ENCODE results near the gene HDAC4.
"Not testable (repeated sequence)": the region's sequence is repeated elsewhere in the genome, so short reads cannot be mapped to it uniquely, and the experiment has no call there.

The HDAC4 gene

DNA sequence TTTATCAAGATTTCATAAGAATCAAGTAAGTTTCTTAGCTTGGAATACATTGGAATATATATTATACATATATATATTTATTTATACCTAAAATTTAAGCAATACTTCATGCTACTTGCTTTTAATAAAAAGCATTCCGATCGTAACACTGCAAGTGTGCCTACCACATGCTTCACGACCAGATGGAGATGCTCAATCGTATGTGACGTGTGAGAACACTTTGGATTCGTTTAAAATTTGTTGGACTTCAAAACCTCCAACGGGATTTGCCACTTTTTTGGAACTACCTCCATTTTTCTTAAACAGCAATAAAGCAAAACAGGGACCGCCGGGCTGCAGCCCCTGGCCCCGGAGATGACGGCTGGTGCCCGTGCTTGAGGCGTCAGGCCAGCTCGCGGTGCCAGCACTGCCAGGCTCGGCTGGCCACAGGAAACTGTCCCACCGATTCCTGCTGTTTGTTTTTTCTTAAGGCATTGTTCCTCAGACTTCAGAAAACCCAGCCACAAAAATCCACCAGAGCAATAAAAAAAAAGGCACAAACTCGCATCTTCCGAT, 348.9 kb downstream of the HDAC4 start:
- no peak for DNase-seq

DNA sequence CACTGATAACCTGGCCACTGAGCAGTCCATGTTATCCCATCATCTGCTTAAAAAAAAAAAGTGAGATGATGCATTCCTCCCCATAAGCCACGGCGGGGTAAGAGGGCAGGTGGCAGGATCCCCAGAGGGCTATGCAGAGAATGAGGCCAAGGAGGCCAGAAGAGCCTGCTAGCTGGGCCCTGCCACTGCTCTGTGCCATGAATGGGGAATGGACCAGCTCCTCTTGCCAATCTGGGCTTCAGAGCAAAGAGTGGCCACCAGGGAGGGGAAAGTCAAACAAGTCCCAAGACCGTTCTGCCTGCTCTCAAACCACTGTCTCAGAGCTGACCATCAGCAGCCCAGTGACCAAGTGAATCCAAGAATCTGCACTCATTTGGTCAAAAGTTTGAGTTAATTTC, 350.6 kb downstream of the HDAC4 start:
- DNase-seq, result no peak

DNA sequence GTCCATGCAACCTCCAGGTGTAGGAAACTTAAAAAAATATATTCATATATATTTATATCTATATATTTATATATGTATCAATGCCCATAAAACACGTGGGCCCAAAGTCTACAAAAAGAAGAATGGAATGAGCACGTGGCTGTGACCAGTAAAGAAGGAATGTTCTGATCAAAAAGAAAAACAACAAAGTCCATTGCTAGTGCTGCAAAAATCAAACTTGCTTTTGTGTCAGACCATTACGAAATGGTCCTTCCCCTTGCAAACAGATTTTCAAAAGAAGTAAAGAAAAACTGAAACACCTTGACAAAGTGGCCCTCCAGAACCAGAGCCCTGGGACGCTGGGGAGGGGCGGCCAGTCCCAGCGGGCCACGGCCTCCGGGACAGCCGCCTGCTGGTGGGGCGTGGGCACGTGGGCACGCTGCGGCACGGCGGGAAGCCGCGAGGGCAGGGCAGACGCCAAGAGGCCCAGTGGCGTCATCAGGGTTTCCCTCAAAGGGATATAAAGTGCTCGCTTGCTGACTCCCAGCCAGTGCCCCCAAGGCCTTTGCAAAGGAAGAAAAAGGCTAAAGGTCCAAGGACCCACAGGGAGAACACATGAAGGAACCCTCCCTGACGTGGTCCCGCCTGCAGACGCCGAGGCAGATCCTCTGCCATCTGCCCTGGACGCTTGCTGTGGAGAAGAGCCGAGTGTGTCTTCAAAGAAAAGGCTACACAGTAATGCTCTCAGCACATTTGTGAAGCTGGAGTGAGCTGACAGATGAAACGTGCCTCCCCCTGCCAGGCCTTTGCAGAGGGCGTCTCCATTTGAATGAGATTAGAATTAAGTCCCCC, 351.2 kb downstream of the HDAC4 start:
- peak; percentile 26 for DNase-seq

DNA sequence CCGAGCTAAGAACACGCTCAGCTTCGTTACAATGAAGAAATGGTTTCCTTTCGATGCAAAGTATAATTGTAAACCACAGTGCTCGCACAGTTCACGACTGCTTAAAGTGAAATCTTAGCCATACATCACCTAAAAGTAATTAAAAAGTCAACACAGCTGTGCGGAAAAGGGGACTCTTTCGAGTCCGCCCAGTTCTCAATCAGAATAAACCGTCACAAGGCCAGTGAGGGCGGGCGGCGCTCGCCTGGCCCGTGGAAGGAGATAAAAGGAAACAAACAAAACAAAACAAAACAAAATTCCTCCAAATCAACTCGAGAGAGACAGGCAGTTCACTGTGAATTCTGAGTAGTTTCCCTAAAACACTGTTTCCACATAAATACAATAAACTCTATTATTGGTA, 352.1 kb downstream of the HDAC4 start:
- no peak for DNase-seq

DNA sequence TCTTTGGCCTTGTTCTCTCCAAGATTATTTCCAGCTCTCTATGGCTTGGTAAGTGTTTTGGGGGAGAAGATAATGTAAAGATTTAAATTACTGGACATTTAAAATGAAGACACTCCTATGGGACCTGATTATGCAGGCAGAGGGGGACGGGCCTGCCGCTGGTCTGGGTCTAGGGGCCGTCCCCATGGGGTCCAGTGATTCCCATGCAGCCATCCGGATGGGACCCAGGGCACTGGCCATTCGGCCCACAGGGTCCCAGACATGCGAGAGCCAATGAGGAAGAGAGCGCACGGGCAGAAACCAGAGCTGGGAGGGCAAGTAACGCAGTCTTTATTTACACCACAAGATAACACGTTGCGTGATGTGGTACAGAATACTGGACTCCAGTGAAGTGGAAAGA, 353.0 kb downstream of the HDAC4 start:
- DNase-seq, result no peak

DNA sequence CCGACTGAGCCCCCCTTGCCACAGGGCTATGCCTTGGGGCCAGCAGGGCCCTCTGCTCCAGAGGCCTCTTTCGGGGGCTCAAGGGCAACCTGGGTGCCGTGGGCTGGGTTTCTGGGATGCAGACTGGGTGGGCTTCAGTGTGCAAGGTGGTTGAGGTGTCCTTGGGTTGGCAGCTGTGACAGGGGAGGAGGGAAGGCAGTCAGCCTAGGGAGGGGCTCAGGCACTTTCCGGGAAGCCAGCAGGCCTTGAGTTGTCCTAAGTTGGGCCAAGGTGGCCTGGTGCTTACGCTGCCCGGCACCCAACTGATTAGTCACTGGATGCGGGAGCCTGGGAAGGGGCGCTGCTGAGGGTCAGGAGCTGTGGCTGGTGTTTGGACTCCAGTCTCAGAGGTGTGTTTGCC, 353.4 kb downstream of the HDAC4 start:
- DNase-seq, result no peak

DNA sequence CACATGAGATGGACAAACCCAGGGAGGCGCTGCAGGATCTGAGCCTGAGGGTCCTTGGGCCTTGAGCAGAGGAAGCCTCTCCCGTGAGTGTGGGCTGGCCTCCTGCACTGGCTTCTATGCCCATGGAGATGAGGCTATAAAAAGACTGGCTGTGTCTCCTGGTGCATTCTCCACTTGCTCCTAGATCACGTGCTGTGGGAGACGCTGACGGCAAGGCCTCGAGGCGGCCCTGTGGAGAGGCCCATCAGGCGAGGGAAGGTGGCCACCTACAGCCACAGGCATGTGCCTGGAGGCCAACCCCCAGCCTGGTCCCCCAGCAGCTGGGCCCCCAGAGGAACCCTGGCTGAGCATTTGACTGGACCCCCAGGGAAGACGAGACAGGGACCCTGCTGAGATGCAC, 354.0 kb downstream of the HDAC4 start:
- no peak for DNase-seq

DNA sequence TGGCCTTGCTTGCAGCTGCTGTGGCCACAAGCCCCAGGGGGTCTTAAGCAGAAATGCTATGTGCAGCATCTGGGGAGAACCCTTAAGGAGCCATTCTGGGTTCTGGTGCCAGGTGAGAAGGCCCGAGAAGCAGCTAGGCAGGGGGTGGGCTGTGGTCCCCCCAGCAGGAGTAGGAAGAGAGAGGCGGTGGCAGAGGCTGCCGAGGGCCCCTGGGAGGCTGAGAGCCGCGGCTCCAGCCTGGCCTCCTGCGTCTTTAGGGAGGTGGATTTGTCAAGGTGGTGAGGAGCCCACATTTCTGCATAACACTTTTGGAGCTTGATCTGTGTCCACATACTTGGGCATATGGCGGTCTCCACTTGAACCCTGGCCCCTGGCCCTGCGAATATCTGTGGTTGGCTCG, 356.5 kb downstream of the HDAC4 start:
- DNase-seq, result no peak

DNA sequence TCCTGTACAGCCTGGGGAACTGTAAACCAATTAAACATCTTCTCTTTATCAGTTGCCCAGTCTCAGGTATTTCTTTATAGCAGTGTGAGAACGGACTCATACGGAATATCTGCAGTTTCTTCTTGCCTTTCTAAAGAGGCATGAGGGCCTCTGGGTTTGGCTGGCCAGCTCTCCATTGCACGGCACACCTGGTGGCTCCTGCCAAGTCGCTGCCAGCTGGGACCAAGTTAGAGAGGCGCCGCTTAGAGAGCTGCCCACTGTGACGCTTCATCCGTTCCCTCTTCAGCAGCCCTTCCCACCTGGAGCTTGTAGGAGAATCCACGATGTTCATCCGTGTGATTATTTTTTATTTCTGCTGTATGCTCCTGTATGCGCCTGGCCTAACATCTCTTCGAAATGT, 357.5 kb downstream of the HDAC4 start:
- DNase-seq, result no peak

DNA sequence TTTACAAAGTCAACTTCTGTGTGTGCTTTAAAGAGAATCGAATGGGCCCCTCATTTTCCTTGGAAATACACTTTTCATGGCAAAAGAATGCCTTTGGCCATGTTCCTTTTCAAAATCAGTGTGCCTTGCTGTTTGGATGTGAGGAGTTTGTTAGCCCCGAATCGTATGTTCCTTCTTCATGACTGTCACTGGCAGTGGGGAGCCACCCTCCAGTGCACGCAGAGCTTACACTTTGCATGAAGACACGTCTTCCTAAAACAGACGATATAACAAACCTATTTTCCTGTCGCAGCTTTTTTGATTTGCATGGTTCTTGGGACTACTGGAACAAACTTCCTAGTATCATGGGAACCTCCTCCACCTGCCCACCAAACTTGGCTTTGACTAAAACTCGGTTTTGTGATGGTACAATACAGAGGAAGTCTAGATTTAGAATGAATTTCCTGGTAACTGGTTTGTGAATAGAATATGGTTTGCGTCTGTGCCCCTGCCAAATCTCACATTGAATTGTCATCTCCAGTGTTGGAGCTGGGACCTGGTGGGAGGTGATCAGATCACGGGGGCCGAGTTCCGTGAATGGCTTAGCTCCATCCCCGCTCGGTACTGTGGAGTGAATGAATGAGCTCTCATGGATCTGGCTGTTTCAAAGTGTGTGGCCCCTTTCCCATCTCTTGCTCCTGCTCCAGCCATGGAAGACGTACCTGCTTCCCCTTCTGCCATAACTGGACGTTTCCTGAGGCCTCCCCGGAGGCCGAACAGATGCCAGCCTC, 358.1 kb downstream of the HDAC4 start:
- DNase-seq, result no peak

DNA sequence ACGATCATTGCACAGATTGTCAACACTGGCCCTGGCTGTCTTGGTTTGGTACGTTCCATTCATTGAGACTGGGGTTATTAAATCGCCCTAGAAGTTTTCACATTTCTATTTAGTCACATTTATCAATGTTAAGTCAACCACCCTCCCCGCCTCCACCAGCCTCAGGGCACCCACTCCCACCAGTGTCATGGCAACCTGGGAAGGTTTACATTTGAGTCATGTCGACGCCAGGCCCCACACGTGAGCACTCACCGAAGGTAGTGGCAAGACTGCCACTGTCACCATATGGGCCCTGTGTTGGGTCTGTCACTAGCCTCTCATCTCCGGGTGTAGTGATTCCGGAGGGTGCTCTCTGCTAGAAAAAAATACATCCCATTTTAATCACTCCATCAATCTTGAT, 358.8 kb downstream of the HDAC4 start:
- DNase-seq, result no peak

DNA sequence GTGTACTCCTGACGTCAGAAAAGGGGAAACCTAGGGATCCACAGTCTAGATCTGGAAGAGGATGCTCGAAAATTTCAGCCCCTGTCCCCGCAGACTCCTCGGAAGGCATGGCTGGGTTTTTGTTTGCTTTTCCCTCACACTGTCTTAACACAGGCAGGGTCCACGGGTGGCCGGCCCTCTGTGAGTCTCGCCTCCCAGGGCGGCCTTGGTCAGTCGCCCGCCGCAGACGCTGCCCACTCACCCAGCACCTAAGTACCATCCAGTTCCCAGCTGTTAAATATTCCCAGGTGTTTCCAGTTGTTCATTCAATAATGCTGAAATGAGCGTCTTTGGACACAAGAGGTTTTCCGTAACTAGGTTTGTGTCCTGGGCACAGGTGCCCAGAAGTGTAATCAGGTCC, 359.8 kb downstream of the HDAC4 start:
- no peak for DNase-seq

DNA sequence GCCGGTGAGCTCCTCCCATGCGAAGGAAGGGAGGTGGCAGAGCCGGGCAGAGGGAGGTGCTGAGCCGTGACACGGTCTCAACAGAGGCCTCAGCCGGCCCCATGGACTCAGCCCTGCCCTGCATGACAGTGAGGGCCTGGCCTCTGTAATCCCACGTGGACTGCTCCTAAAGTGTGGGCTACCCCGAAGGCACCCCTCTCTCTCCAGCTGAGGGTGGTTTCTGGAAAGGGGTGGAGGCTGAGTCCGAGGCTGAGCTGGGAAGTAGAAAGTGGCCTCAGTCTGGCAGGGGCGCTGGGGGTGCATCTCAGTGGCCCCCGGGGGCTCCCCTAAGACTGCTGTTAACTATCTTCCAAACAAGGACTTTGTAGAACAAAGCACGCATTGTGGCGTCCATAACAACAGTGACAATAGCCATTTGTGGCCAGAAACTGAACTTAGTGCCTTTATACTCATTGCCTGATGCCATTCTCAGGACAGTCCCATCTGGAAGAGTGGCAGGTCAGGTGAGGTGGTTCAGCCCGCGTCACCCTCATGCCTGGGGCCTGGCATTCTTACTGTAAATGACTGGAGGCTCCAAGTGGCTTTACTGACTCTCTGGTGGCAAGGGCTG, 360.6 kb downstream of the HDAC4 start:
- no peak for DNase-seq

DNA sequence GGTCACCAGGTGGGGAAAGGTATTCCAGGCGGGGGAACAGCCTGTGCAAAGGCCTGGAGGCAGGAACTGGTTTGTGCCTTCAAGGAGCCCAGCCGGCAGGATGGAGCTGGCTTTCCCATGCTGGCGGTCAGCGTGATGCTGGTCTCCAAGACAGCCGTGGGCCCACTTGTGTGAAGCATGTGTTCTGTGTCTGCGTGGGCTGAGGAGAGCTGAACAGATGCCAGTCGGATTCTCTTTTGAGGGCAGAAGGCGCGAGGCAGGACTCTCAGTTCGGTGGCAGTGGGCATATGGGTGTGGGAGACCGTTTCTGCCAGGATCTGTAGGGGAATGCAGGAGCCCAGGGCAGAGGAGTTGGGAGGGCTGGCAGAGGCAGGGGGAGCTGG, 361.4 kb downstream of the HDAC4 start:
- DNase-seq, result no peak

DNA sequence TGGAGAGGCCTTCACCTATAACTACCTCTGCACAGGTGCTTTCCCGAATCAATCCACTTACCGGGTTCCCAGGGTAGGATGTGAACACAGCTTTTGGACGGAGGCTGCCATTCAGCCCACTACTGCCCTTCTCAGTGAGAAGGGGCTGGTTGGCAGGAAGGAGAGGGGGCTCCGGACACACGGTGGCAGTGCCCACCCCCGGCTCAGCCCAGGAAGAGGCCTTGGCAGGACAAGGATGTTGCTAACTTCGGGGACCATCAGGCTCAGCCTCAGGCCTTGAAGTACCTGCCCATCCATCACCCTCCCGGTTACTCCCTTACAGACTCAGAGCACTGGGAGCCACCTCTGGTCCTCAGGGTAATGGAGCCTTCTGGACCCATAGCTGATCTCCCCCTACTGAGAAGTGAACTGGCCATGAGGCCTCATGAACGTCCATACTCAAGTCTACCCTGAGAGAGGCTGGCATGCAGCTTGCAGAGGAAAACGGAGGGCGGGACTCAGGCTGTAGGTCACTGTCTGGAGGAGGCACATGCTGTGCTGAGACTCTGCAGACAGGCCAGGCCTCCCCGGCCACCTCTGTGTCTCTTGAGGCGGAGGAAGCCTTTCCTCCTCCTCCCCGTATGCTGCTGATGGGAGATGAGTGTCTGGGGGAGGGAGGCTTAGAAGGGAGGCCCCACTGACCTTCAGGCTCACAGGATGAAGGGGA, 361.9 kb downstream of the HDAC4 start:
- DNase-seq, result no peak

DNA sequence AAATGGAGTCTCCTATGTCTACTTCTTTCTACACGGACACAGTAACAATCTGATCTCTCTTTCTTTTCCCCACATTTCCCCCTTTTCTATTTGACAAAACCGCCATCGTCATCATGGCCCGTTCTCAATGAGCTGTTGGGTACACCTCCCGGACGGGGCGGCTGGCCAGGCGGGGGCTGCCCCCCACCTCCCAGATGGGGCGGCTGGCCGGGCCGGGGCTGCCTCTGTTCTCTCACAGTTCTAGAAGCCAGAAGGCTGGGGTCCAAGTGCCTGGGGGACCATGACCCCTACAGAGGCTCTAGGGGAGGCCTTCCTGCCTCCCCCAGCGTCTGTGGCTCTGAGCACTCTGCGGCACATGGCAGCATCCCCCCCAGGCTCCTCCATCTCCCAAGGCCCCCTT, 362.5 kb downstream of the HDAC4 start:
- not testable (repeated sequence) for DNase-seq

DNA sequence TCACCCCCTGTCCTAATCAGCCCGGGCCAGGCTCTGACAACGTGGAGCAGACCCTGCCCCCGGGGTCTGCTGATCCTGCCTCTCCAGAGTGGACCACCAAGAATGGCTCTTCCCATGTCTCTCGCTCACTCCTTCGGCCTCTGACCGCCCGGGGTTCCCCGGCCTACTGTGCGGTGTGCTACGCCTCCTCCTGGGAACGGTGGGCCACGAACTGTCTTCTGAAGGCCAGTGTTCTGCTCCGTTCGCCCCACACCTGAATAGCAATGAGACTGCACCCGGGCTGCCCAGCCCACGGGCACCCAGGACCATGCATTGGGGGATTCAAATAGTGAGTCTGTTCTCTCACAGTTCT, 363.3 kb downstream of the HDAC4 start:
- no peak for DNase-seq

DNA sequence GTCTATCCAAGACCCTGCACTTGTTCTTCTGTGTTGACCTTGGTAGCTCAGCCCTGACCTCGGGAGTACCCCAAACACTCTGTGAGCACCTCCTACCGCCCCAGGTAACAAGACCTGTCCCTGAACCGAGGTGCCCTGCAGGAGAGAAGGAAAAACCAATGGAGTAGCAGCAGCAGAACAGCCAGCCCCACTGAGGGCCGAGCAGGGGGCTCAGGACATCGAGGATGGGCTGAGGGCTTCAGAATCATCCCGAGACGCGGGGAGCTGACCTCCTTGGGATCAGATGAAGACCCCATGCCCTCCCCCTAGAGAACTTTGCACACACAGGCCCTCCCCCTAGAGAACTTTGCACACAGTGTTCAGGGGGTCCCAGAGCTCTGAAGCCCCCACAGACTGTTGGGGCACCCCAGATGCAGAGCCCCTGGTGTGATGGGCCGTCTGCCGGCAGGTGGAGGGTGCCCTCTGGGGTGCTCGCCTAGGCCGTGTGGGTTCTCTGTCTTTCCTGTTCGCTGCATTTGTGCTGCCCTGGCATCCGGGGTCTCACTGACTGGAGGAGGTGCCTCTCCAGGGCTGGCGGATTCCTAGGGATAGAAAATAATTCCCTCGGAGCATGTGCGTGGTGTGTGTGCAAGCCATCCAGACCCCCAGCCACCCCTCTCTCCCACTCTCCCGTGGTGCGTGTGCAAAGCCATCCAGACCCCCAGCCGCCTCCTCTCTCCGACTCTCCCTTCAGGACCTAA, 363.8 kb downstream of the HDAC4 start:
- no peak for DNase-seq

DNA sequence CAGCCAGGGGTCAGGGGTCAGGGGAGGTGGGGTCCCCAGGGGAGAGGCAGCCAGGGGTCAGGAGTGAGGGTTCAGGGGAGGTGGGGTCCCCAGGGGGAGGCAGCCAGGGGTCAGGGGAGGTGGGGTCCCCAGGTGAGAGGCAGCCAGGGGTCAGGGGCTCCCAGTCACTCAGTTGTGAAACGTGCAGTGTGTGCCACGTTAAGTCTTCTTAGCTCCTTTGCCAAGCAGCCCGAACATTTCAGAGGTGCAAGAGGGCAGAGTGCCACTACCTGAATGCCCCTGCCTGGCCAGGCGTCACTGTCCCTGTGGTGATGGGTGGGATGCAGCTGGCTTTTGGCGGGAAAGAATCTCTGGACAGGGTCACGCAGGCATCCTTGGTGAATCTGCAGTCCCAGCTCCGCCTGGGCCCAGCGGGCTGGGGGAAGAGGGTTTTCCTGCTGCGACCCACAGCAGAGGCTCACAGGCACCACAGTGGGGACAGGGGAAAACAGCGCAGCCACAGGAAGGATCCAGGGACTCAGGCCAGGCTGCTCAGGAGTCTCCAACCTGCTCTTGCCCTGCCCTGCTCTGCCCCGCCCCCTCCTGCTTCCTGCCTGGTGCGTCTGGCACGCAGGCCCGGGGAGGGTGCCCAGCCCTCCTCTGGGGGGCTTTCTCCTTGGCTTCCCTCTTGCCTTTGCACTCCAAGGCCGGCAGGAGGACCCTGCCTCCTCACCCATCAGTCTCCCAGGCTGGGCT, 364.7 kb downstream of the HDAC4 start:
- no peak for DNase-seq

DNA sequence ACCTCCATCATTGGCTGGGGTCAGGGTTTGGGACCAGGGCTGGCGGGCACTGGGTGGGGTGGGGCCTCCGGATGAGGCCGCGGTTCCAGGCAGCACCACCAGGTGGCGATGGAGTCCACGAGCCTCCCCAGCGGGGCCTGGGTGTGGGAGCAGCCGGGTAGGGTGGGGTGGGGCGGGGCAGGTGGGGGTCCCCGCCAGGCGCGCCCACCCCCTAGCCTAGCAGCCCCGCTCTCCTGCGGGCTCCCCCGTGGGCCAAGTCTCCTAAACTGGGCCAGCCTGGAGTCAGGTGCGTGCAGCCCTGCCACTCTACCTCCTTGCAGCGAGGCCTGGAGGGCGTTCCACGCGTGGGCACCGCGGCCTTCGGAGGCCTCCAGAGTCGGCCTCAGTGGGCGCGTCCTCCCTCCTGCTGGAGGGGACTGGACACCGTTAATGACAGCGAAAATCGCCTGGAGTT, 365.4 kb downstream of the HDAC4 start:
- DNase-seq, result peak; percentile 10

DNA sequence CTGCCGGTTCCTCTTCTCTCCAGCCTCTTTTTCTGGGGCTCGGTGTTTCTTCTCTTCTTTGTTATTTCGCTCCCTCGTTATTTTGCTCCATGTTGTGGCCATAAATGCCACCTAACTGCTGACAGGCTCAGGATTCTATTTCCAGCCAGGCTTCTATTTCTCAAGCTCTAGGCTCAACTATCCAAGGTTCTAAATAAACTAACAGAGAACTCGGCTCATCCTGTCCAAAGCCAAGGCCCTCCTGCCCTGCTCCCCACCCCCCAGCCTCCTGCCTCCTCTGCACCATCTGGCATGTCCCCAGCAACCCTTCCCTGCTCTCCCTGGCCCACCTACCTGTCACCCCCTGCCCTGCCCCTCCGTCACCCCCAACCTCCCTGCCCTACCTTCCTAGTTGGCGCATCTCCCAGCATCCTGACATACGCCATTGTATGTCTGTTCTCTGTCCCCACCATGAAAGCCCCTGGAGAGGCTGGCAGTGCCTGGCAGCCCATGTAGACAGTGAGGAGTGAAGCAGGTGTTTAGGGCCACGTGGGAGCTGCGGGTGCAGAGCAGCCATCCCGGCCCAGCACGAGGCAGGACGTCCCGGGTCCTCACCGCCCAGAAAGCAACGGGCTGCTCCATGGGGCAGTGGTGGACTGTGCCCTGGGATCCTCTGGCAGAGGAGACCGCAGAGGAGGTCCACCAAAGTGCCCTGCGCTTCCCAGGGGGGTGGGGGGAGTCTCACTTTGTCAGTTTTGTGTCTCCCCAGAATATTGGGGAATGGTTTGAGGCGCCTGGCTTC, 366.1 kb downstream of the HDAC4 start:
- no peak for DNase-seq
